Psoas muscle (tissue), 8 donors: ENCODE measurements around the gene DAPK3. TPM values are rescaled to one million over a fixed set of nuclear protein-coding genes. Genes with fewer than 3 reads are reported as not detected.

Source experiments
- ATAC-seq, 4 donors: fragments of 200-7000 bp; cut with Tn5 transposase; one replicate each; pipeline ENCODE4 v1.9.1; 2020; ENCODE audit warnings: moderate library complexity in 3 of 4, mild to moderate bottlenecking in 2 of 4
- DNase-seq, 2 donors: peaks; one replicate each; pipeline ENCODE4 v3.0.0-alpha.2; 2020
- H3K27ac ChIP-seq: fragments of 200-600 bp; one replicate; pipeline ENCODE4 v1.8.0; 2022
- H3K27me3 ChIP-seq, 3 donors: fragments of 200-600 bp in 1 of 3; one replicate each; pipeline versions ENCODE4 v1.6.1 to v1.8.0; 2013 to 2022; ENCODE audit warnings: low read length in 2 of 3, mild to moderate bottlenecking in 2 of 3, moderate library complexity in 1 of 3; ENCODE audit not compliant: insufficient read depth in 3 of 3
- H3K36me3 ChIP-seq, 2 donors: fragments of 200-600 bp in 1 of 2; one replicate each; pipeline versions ENCODE4 v1.6.1 to v1.8.0; 2013 to 2022; ENCODE audit warnings: low read depth in 1 of 2, mild to moderate bottlenecking in 1 of 2, moderate library complexity in 1 of 2; ENCODE audit not compliant: insufficient read depth in 1 of 2
- H3K4me1 ChIP-seq: fragments of 200-600 bp; one replicate; pipeline ENCODE4 v1.8.0; 2022
- H3K4me3 ChIP-seq: fragments of 200-600 bp; one replicate; pipeline ENCODE4 v1.8.0; 2022; ENCODE audit warnings: mild to moderate bottlenecking
- H3K9me3 ChIP-seq: fragments of 200-600 bp; one replicate; pipeline ENCODE4 v1.8.0; 2022
- WGBS, 3 donors: extraction: QIAGEN DNeasy Blood & Tissue Kit; methylation state at CpG; one replicate each; pipeline versions ENCODE4 v1.1.6 to v1.1.7; 2013; 5-methylcytosine and 5-hydroxymethylcytosine counted together
- intact Hi-C, 2 donors: fragments of 100-400 bp; cut with DNase I; formaldehyde crosslinking; loops; one replicate each; pipeline versions ENCODE4 v1.11.0 to v1.14.2; 2022
- long read RNA-seq, 2 donors: library from polyadenylated mRNA; unstranded; transcript quantifications; one replicate each; pipeline ENCODE4 v2.0.0, GENCODE V29; 2021
- polyA plus RNA-seq, 3 donors: library from polyadenylated mRNA; stranded (reverse); fragments of 200-250 nt; gene quantifications; one replicate each; pipeline ENCODE4 v1.2.3, GENCODE V29; 2013
- total RNA-seq, 4 donors: library from RNA; stranded (reverse); fragmentation: NEBNext Ultra II Directional in 2 of 4; extraction: Animal tissue kit (Norgen Biotek cat#: 25700) in 2 of 4; gene quantifications; one replicate each; pipeline versions ENCODE4 v1.2.1 to v1.2.4, GENCODE V29; 2021 to 2023
- TF ChIP-seq, protein P1 (sequence below): fragments of 200-600 bp; IDR thresholded peaks from one replicate; pipeline ENCODE4 v1.8.0; 2022; ENCODE audit warnings: antibody characterized with exemption
- donor health status: healthy with polysubstance abuse.
- donor health status: DM: no; HTN: no; CAD: no; lungs with moderate emphysema.
- donor health status: Bipolar disorder and iron deficiency.
- donor health status: healthy.
- donor health status: DM: yes; HTN: yes; CAD: no.
- donor health status: DM: no; HTN: no; CAD: no.
- donor health status: DM: no; HTN: no; CAD: no.
- donor health status: DM: yes; HTN: yes; CAD: no.

Gene DAPK3
- total RNA-seq (100 to 1,000 TPM in 3 of 4 donors, 10 to 100 TPM in 1; 92.6 to 142 (median 105) TPM), polyA plus RNA-seq (100 to 1,000 TPM; 148 to 176 (median 165) TPM)
- long read RNA-seq, donor 1, transcript DAPK3-202 (9 exons, 2,257 nt) = major isoform, 8 of 119 reads
- long read RNA-seq, donor 1, partial matches to known transcripts = 17 of 119 reads
- long read RNA-seq, donor 1, other reads (novel, unspliced or antisense) = 93 of 119 reads
- long read RNA-seq, donor 2, transcript DAPK3-202 (9 exons, 2,257 nt) = major isoform, 13 of 257 reads
- long read RNA-seq, donor 2, partial matches to known transcripts = 16 of 257 reads
- long read RNA-seq, donor 2, other reads (novel, unspliced or antisense) = 222 of 257 reads

DNA sequence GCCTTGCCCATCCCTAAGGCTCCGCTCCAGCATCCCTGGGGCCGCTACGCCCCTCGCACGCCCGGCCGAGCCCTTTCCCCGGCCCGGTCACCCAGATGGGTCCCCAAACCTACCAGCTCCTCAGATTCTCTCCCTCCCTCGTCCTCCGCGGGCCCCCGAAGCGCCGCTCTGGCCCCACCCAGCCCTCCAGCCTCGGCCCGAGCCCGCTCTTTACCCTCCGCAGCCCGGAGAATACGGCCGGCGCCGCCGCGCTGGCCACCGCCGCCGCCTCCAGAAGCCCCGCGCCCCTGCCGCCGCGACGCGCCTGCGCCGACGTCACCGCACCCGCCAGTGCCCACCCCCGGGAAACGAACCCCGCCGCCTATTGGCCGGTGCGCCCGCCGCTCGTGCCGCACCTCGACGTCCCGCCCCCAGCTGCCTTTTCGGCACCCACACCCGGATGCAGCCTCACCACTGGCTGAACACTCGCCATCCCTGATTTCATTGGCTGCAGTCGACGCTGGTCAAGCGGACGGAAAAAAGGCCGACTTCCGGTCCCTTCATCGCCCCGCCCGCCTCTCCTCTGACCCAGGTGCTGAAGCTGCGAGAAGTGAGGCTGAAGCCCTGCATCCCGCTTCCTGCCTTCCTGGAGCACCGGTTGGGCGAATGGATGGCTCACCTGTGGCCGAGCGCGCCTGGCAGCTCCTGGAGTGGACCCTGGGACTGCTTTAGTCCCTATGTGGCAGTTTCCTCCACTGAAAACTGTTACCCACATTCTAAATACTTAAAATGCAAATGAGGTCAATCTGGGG is at the start of gene DAPK3:
DAPK3 (minus strand) TSS at position 292 of the 791 bp plus-strand sequence. CDS start 1,364 bp downstream, outside the sequence.
- Histone ChIP-seq H3K4me3 (peak within 1 kb of the TSS; percentile 96), H3K27ac (peak within 1 kb of the TSS; percentile 99), H3K27me3 (no peaks in the 10 kb centered on the region), H3K4me1 (peaks cover 47% of the 10 kb centered on the region), H3K36me3 (peaks cover 3 to 43% of the 10 kb centered on the region in 2 donors), H3K9me3 (no peaks in the 10 kb centered on the region)
- TF ChIP-seq, protein P1, sequence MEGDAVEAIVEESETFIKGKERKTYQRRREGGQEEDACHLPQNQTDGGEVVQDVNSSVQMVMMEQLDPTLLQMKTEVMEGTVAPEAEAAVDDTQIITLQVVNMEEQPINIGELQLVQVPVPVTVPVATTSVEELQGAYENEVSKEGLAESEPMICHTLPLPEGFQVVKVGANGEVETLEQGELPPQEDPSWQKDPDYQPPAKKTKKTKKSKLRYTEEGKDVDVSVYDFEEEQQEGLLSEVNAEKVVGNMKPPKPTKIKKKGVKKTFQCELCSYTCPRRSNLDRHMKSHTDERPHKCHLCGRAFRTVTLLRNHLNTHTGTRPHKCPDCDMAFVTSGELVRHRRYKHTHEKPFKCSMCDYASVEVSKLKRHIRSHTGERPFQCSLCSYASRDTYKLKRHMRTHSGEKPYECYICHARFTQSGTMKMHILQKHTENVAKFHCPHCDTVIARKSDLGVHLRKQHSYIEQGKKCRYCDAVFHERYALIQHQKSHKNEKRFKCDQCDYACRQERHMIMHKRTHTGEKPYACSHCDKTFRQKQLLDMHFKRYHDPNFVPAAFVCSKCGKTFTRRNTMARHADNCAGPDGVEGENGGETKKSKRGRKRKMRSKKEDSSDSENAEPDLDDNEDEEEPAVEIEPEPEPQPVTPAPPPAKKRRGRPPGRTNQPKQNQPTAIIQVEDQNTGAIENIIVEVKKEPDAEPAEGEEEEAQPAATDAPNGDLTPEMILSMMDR = peak; percentile 6
- peak; percentile 97 to 99 for DNase-seq
- WGBS, 3 donors = 0 to 2% (median 1%) methylated on average over 41 to 73 of the region's 73 CpGs
- peak; percentile 69 to 79 (median 76) for ATAC-seq
- intact Hi-C loops = loop anchor here in 1 of 2 donors (2.0 kb wide), 1 partner anchor 14 kb away; the partner anchor contains the start of gene EEF2

DNA sequence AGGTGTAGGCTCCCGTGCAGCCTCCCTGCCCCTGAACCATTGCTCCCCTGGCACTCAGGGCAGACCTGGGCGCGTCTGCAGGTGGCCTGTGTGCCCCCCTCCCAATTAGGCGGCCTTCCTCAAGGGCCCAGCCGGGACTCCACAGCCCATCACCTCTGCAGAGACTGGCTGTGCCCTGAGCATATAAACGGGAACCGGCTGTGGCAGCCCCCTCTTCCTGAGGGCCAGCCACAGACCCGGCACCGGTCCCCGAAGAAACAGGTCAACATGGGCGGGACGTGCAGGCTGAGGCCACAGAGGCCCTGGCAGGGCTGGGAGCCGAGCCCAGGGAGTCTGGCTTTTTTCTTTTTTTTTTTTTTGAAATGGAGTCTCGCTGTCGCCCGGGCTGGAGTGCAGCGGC is 48.7 kb upstream of the DAPK3 start:
- H3K27me3 ChIP-seq = no peaks in the 10 kb centered on the region
- peak in 1 of 4 donors; percentile 30 for ATAC-seq
- peaks cover 0 to 22% of the 10 kb centered on the region in 2 donors for H3K36me3 ChIP-seq
- no peak overlapping the region for H3K4me3 ChIP-seq
- H3K4me1 ChIP-seq = peaks cover 29% of the 10 kb centered on the region
- H3K9me3 ChIP-seq = no peaks in the 10 kb centered on the region
- intact Hi-C loops = no loop called here
- TF ChIP-seq, protein P1 = no peak
- WGBS, 3 donors = 74 to 77% (median 74%) methylated on average over 16 to 17 of the region's 17 CpGs
- H3K27ac ChIP-seq = no peak overlapping the region
- peak in 1 of 2 donors; percentile 36 for DNase-seq

DNA sequence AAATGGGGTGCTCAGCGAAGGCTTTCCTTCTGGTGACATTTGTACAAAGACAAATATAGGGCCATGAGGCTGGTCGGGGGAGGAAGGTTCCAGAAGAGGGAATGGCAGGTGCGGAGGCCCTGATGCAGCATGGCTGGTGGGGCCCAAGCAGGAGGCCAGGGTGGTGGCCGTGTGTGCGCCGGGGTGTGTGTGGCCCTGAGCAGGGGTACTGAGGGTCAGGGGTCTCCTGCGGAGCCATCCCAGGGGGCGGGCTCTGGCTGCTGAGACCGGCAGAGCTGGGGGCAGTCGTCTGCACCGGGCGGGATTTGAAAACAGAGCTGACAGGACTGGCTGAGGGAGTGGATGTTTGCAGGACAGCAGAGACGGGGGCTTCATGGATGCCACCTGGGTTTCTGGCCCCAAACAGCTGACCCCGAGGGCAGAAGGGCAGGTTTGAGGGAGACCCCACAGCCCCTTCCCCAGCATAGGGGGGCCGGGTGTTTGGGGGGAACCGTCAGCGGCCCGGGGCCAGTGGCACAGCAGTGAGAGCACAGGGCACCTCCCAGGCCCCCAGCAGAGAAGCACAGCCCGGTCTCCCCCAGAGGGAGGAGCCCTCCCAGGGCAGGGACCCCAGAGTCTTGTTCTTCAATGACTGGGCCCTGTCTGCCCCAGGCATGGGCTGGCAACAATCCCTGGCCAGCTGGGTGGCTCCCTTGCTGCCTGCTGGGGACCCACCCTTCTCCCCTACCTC is 48.0 kb upstream of the DAPK3 start:
- peaks cover 35% of the 10 kb centered on the region for H3K4me1 ChIP-seq
- WGBS, 3 donors = 90 to 92% (median 91%) methylated on average over 19 of the region's 19 CpGs
- DNase-seq (no peak), ATAC-seq (no peak)
- H3K27ac ChIP-seq = no peak overlapping the region
- TF ChIP-seq, protein P1 = no peak
- peaks cover 0 to 22% of the 10 kb centered on the region in 2 donors for H3K36me3 ChIP-seq
- no peaks in the 10 kb centered on the region for H3K9me3 ChIP-seq
- intact Hi-C loops = no loop called here
- H3K4me3 ChIP-seq = no peak overlapping the region
- no peaks in the 10 kb centered on the region for H3K27me3 ChIP-seq

DNA sequence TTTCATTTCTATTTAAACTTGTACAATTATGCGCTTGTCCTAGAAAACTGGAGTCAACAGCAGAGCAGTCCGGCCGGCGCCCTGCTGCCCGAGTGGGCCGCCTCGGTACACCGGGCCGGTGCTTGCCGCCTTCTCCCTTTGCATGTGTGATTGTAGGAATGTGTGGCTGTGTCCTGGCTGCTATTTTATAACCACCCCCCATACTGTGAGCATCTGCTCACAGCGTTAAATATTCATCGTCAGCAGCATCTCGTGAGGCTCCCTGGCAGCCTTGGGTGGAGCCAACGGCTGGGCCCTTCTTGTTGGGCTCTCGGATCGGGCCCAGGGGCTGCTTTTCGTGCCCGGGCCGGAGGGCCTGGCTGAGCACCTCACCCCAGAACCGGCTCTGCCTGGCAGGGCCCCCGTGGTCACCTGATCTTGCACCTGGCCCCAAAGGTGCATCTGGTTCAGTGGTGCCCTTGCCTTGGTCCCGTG is 47.3 kb upstream of the DAPK3 start:
- 82 to 83% (median 83%) methylated on average over 22 of the region's 22 CpGs for WGBS, 3 donors

More for the DNA sequence above, 47.3 kb upstream of the DAPK3 start:
- TF ChIP-seq, protein P1 = no peak
- Histone ChIP-seq H3K9me3 (no peaks in the 10 kb centered on the region), H3K4me3 (no peak overlapping the region), H3K27ac (no peak overlapping the region), H3K4me1 (peaks cover 41% of the 10 kb centered on the region), H3K27me3 (no peaks in the 10 kb centered on the region), H3K36me3 (peaks cover 5 to 26% of the 10 kb centered on the region in 2 donors)
- intact Hi-C loops = no loop called here
- ATAC-seq (no peak), DNase-seq (no peak)
